HG03342 (cell line): ENCODE measurements around the gene ACER3.

Experiments used
- ATAC-seq: cut with Tn5 transposase; IDR thresholded peaks from one replicate; pipeline ENCODE4 v1.9.1; 2021; ENCODE audit warnings: mild to moderate bottlenecking, moderate library complexity; ENCODE audit not compliant: unreplicated experiment

Gene ACER3

GRCh38 chr11:77071671-77072605, 211.2 kb downstream of the ACER3 start:
- ATAC-seq = no peak

GRCh38 chr11:77072851-77073327, 212.2 kb downstream of the ACER3 start:
- ATAC-seq = no peak

- ATAC-seq = no peak
Observed at GRCh38 chr11:77073328-77074001, 212.7 kb downstream of the ACER3 start.

GRCh38 chr11:77074205-77074604, 213.5 kb downstream of the ACER3 start:
- ATAC-seq = no peak

- ATAC-seq = no peak
Observed at GRCh38 chr11:77074626-77075221, 214.0 kb downstream of the ACER3 start.

- ATAC-seq = no peak
Observed at GRCh38 chr11:77075425-77075905, 214.7 kb downstream of the ACER3 start.
